ENCODE results near the gene UTS2B.

- TF ChIP-seq CTCF (conservative IDR thresholded peaks at IDR 0.05; ENCODE audit: low read length) (no peak), EZH2phosphoT487 (IDR thresholded peaks at IDR 0.05; ENCODE audit: borderline replicate concordance) (no peak)
Observed at GRCh38 chr3:191329654-191330529, at the start of gene UTS2B.

Measured in Loucy (cell line).